HepG2 (cell line): ENCODE measurements around the gene TNN. TPM values are rescaled to one million over a fixed set of nuclear protein-coding genes. Genes with fewer than 3 reads are reported as not detected.

Source experiments
- ATAC-seq: fragments of 200-7000 bp; cut with Tn5 transposase; 3 replicates; pipeline ENCODE4 v1.9.1; 2020; ENCODE audit warnings: mild to moderate bottlenecking, moderate library complexity
- BruUV-seq: library from RNA; stranded (reverse); fragments of 400-500 nt; replicated peaks from 2 replicates; lab custom pipeline; 2021; lab: Mats Ljungman, UMichigan
- CTCF ChIA-PET: fragments of 300-600 bp; formaldehyde crosslinking; extraction: SDS; loops from one replicate; lab custom pipeline; 2021; ENCODE audit warnings: low total read pairs, inconsistent platforms, low intra/inter-chr PET ratio; lab: Yijun Ruan, JAX
- POLR2A ChIA-PET: fragments of 350-600 bp; sonication (Branson Sonifier 250); formaldehyde crosslinking; loops from one replicate; lab custom pipeline; 2020; ENCODE audit warnings: antibody characterized with exemption, inconsistent platforms; lab: Yijun Ruan, JAX
- DNase-seq: peaks from one replicate; pipeline ENCODE4 v3.0.0-alpha.2; 2015; ENCODE audit warnings: low spot score
- FAIRE-seq: peaks from 3 replicates; lab custom pipeline; 2011; peaks lifted over from hg19 to GRCh38; lab: Jason Lieb, UNC
- H2AFZ ChIP-seq: one replicate; pipeline ENCODE4 v1.6.1; 2011; ENCODE audit warnings: low read length, inconsistent platforms
- H3K27ac ChIP-seq: fragments of 300-600 bp; 3 replicates; pipeline ENCODE4 v1.8.0; 2011; ENCODE audit warnings: mixed run types, mild to moderate bottlenecking, mixed read lengths, low read length, inconsistent platforms; ENCODE audit not compliant: insufficient read depth; ENCODE audit errors: extremely low read length
- H3K27me3 ChIP-seq, 2 experiments: fragments of 200-600 bp in 1 of 2; 2 replicates in 1 of 2; 3 replicates in 1 of 2; pipeline versions ENCODE4 v1.6.0 to v1.8.0; 2011; ENCODE audit warnings: low read length in 2 of 2, mild to moderate bottlenecking in 2 of 2, moderate library complexity in 2 of 2, inconsistent platforms in 1 of 2; ENCODE audit not compliant: insufficient read depth in 2 of 2, control insufficient read depth in 1 of 2
- H3K36me3 ChIP-seq, 2 experiments: fragments of 200-600 bp in 1 of 2; replicated peaks in 1 of 2; 2 replicates in 1 of 2; 3 replicates in 1 of 2; pipeline versions ENCODE4 v1.5.1 to v1.8.0; 2011; ENCODE audit warnings: low read length in 2 of 2, inconsistent platforms in 1 of 2; ENCODE audit not compliant: insufficient read depth in 2 of 2, control insufficient read depth in 1 of 2
- H3K4me1 ChIP-seq: 2 replicates; pipeline ENCODE4 v1.5.1; 2012; ENCODE audit warnings: low read length, inconsistent platforms; ENCODE audit not compliant: insufficient read depth
- H3K4me2 ChIP-seq: 2 replicates; pipeline ENCODE4 v1.6.0; 2011; ENCODE audit warnings: low read depth, low read length, inconsistent platforms
- H3K4me3 ChIP-seq, 3 experiments: fragments of 200-600 bp in 1 of 3; sonication (generic), shearing (Covaris generic) in 1 of 3; replicated peaks in 1 of 3; 2 replicates each; pipeline ENCODE4 v1.5.1; 2011 to 2016; ENCODE audit warnings: low read length in 3 of 3, inconsistent platforms in 2 of 3, low read depth in 2 of 3, mild to moderate bottlenecking in 2 of 3, control low read depth in 1 of 3, mixed read lengths in 1 of 3; ENCODE audit not compliant: insufficient read depth in 1 of 3
- H3K79me2 ChIP-seq: one replicate; pipeline ENCODE4 v1.6.1; 2011; ENCODE audit warnings: low read length, inconsistent platforms; ENCODE audit not compliant: insufficient read depth
- H3K9ac ChIP-seq: 2 replicates; pipeline ENCODE4 v1.6.0; 2011; ENCODE audit warnings: mild to moderate bottlenecking, low read depth, low read length, inconsistent platforms; ENCODE audit not compliant: insufficient read depth
- H3K9me3 ChIP-seq: 2 replicates; pipeline ENCODE4 v1.5.1; 2012; ENCODE audit warnings: mild to moderate bottlenecking, low read length
- H4K20me1 ChIP-seq: 2 replicates; pipeline ENCODE4 v1.6.0; 2011; ENCODE audit warnings: inconsistent platforms, mild to moderate bottlenecking, low read length, moderate library complexity; ENCODE audit not compliant: insufficient read depth
- CAMTA2 ChIP-seq: sonication (generic); formaldehyde crosslinking; IDR thresholded peaks from 2 replicates; pipeline ENCODE4 v1.4.0; 2020; ENCODE audit warnings: mild to moderate bottlenecking, missing genetic modification reagents, borderline replicate concordance
- MAF1 ChIP-seq: sonication (generic); formaldehyde crosslinking; IDR thresholded peaks from 2 replicates; pipeline ENCODE4 v1.5.0; 2020; ENCODE audit warnings: missing genetic modification reagents, borderline replicate concordance
- MEIS1 ChIP-seq: sonication (generic); formaldehyde crosslinking; IDR thresholded peaks from 2 replicates; pipeline ENCODE4 v1.9.0; 2021; ENCODE audit warnings: mild to moderate bottlenecking, missing genetic modification reagents, moderate library complexity, borderline replicate concordance
- POLR2AphosphoS2 ChIP-seq: IDR thresholded peaks from 2 replicates; pipeline ENCODE4 v1.6.1; 2011; ENCODE audit warnings: low read depth, low read length, improper control_type of control experiment
- SATB2 ChIP-seq: sonication (generic); formaldehyde crosslinking; IDR thresholded peaks from 2 replicates; pipeline ENCODE4 v1.5.0; 2020; ENCODE audit warnings: missing genetic modification reagents
- U2AF1 ChIP-seq: fragments of 200-400 bp; formaldehyde crosslinking; optimal IDR thresholded peaks from 2 replicates; pipeline ENCODE3; 2017; ENCODE audit warnings: mild to moderate bottlenecking, low read depth, low read length
- ZNF30 ChIP-seq: sonication (generic); formaldehyde crosslinking; IDR thresholded peaks from 2 replicates; pipeline ENCODE4 v1.5.0; 2020; ENCODE audit warnings: mild to moderate bottlenecking, missing genetic modification reagents
- ZNF431 ChIP-seq: sonication (generic); formaldehyde crosslinking; IDR thresholded peaks from 2 replicates; pipeline ENCODE4 v1.9.0; 2022; ENCODE audit warnings: missing genetic modification reagents, low read depth, mild to moderate bottlenecking, borderline replicate concordance
- ZNF44 ChIP-seq: sonication (generic); formaldehyde crosslinking; IDR thresholded peaks from 2 replicates; pipeline ENCODE4 v1.5.1; 2020; ENCODE audit warnings: mild to moderate bottlenecking, missing genetic modification reagents
- ZNF773 ChIP-seq: sonication (generic); formaldehyde crosslinking; IDR thresholded peaks from 2 replicates; pipeline ENCODE4 v1.4.0; 2020; ENCODE audit warnings: missing genetic modification reagents, borderline replicate concordance
- ZNF790 ChIP-seq: sonication (generic); formaldehyde crosslinking; IDR thresholded peaks from 2 replicates; pipeline ENCODE4 v1.8.0; 2022; ENCODE audit warnings: missing genetic modification reagents, mild to moderate bottlenecking, borderline replicate concordance
- ZZZ3 ChIP-seq: sonication (generic); formaldehyde crosslinking; IDR thresholded peaks from 2 replicates; pipeline ENCODE4 v1.4.0; 2020; ENCODE audit warnings: missing genetic modification reagents, mild to moderate bottlenecking, borderline replicate concordance
- WGBS: methylation state at CpG from one replicate; pipeline ENCODE4 v1.1.6; 2017; ENCODE audit warnings: low lambda C conversion rate; 5-methylcytosine and 5-hydroxymethylcytosine counted together
- in situ Hi-C: cut with HindIII; loops from 2 replicates; pipeline ENCODE4 v1.10.0; 2017; ENCODE audit warnings: low pct_unique_long_range_greater_than_20kb; ENCODE audit not compliant: extremely low pct_ligation_motif_present
- intact Hi-C: fragments of 100-400 bp; cut with micrococcal nuclease; formaldehyde crosslinking; loops from one replicate; pipeline ENCODE4 v1.10.0; 2022; ENCODE audit not compliant: unreplicated experiment
- polyA plus RNA-seq, 8 experiments: library from polyadenylated mRNA; depleted of rRNA in 3 of 8; stranded (reverse) in 7 of 8; unstranded in 1 of 8; fragments of >200 nt; fragmentation: Illumina TruSeq in 4 of 8; extraction: Trizol in 4 of 8; gene quantifications; 2 replicates each; pipeline versions ENCODE4 v1.2.1 to v1.2.3, GENCODE V29; 2011 to 2016; ENCODE audit warnings: low read depth in 4 of 8, missing spikeins in 1 of 8, mixed read lengths in 1 of 8; ENCODE audit not compliant: insufficient read depth in 1 of 8
- total RNA-seq, 5 experiments: library from RNA; depleted of rRNA; stranded (reverse); fragments of >200 nt; fragmentation: Illumina TruSeq; extraction: Trizol; gene quantifications; 2 replicates each; pipeline ENCODE4 v1.2.3, GENCODE V29; 2016; ENCODE audit warnings: low read depth in 1 of 5
- TF ChIP-seq, protein P1 (sequence below): sonication (generic); formaldehyde crosslinking; IDR thresholded peaks from 2 replicates; pipeline ENCODE4 v1.4.0; 2020; ENCODE audit warnings: missing genetic modification reagents
- TF ChIP-seq, protein P2 (sequence below): sonication (generic); formaldehyde crosslinking; IDR thresholded peaks from 2 replicates; pipeline ENCODE4 v1.5.0; 2020; ENCODE audit warnings: missing genetic modification reagents

TNN gene
- total and polyA plus RNA-seq, 2 of the 13 experiments (the other 11 are each of a cell fraction or from before 2014, with no cell fraction given), result not detected

DNA sequence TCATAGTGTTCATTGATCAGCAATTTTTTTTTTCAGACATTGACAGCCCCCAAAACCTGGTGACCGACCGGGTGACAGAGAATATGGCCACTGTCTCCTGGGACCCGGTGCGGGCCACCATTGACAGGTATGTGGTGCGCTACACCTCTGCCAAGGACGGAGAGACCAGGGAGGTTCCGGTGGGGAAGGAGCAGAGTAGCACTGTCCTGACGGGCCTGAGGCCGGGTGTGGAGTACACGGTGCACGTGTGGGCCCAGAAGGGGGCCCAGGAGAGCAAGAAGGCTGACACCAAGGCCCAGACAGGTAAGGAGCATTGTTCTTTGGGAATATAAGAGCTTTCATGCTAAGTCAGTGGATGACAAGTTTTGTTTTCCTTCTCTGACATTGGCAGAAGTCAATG lies 49.3 kb downstream of the TNN start:
- FAIRE-seq, result no peak
- Histone ChIP-seq H3K27ac (no peak overlapping the region), H2AFZ (no peak overlapping the region)

DNA sequence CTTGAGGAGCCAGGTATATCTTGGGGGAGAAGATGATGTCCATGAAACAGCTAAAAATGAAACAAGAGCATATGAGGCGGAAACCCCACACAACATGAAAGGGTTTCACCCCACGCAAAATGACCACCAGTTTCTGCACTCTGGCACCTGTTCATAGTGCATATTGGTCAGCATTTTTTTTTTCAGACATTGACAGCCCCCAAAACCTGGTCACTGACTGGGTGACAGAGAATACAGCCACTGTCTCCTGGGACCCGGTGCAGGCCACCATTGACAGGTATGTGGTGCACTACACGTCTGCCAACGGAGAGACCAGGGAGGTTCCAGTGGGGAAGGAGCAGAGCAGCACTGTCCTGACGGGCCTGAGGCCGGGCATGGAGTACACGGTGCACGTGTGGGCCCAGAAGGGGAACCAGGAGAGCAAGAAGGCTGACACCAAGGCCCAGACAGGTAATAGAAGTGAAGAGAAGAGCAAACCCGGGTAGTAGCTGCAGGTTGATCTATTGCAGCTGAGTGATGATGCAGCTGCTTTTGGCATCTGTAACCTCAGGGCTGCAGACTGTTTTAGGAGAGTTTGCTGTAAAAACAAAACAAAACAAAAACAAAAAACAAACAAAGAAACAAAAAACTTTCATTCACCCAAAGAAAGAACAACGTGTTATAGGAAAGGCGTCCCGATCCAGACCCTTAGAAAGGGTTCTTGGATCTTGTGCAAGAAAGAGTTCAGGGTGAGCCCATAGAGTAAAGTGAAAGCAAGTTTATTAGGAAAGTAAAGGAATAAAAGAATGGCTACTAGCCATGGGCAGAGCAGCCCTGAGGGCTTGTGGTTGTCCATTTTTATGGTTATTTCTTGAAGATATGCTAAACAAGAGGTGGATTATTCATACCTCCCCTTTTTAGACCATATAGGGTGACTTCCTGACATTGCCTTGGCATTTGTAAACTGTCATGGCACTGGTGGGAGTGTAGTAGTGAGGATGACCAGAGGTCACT lies 51.0 kb downstream of the TNN start:
- no peak for DNase-seq
- no TSS peak for BruUV-seq
- POLR2A ChIA-PET, result no interaction called here
- TF ChIP-seq SATB2 (CRISPR knock-in tag) (no peak), U2AF1 (no peak), ZNF773 (no peak), ZNF431 (no peak), MEIS1 (CRISPR knock-in tag) (no peak), CAMTA2 (no peak), ZNF790 (CRISPR knock-in tag) (no peak), MAF1 (CRISPR knock-in tag) (no peak), ZZZ3 (CRISPR knock-in tag) (no peak)
- TF ChIP-seq, protein P1, sequence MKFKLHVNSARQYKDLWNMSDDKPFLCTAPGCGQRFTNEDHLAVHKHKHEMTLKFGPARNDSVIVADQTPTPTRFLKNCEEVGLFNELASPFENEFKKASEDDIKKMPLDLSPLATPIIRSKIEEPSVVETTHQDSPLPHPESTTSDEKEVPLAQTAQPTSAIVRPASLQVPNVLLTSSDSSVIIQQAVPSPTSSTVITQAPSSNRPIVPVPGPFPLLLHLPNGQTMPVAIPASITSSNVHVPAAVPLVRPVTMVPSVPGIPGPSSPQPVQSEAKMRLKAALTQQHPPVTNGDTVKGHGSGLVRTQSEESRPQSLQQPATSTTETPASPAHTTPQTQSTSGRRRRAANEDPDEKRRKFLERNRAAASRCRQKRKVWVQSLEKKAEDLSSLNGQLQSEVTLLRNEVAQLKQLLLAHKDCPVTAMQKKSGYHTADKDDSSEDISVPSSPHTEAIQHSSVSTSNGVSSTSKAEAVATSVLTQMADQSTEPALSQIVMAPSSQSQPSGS (CRISPR knock-in tag), result no peak
- TF ChIP-seq, protein P2, sequence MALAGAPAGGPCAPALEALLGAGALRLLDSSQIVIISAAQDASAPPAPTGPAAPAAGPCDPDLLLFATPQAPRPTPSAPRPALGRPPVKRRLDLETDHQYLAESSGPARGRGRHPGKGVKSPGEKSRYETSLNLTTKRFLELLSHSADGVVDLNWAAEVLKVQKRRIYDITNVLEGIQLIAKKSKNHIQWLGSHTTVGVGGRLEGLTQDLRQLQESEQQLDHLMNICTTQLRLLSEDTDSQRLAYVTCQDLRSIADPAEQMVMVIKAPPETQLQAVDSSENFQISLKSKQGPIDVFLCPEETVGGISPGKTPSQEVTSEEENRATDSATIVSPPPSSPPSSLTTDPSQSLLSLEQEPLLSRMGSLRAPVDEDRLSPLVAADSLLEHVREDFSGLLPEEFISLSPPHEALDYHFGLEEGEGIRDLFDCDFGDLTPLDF (CRISPR knock-in tag), result no peak

More for the DNA sequence above, 49.3 kb downstream of the TNN start:
- 47% methylated on average over 11 of the region's 11 CpGs for WGBS
- H3K4me2 ChIP-seq, result no peak overlapping the region
- DNase-seq (no peak), ATAC-seq (peak; percentile 54)
- BruUV-seq, result no TSS peak
- intact Hi-C loops (no loop called here), in situ Hi-C loops (loop anchor here (5.0 kb wide), 1 partner anchor 75 kb away; no protein-coding TSS in a partner anchor)
- H4K20me1 ChIP-seq, result no peaks in the 10 kb centered on the region
- H3K9ac ChIP-seq, result no peak overlapping the region
- no peak overlapping the region for H3K4me3 ChIP-seq
- H3K27me3 ChIP-seq, result no peaks in the 10 kb centered on the region
- no peaks in the 10 kb centered on the region for H3K4me1 ChIP-seq
- POLR2A ChIA-PET, result no interaction called here
- no peaks in the 10 kb centered on the region for H3K36me3 ChIP-seq
- no peak for TF ChIP-seq ZNF30 (CRISPR knock-in tag)
- TF ChIP-seq POLR2AphosphoS2, result no peak
- no peak for TF ChIP-seq ZNF44 (CRISPR knock-in tag)
- H3K9me3 ChIP-seq, result peaks cover 5% of the 10 kb centered on the region
- H3K79me2 ChIP-seq, result no peaks in the 10 kb centered on the region
- CTCF ChIA-PET, result no interaction called here

More for the DNA sequence above, 51.0 kb downstream of the TNN start:
- H3K27ac ChIP-seq, result no peak overlapping the region
- no peak overlapping the region for H3K4me2 ChIP-seq
- no peak overlapping the region for H3K4me3 ChIP-seq
- no peak overlapping the region for H3K9ac ChIP-seq
- ATAC-seq, result no peak
- intact Hi-C loops, result no loop called here
- H3K9me3 ChIP-seq, result no peaks in the 10 kb centered on the region
- no peaks in the 10 kb centered on the region for H4K20me1 ChIP-seq
- H3K27me3 ChIP-seq, result no peaks in the 10 kb centered on the region
- no peak overlapping the region for H2AFZ ChIP-seq
- H3K36me3 ChIP-seq, result no peaks in the 10 kb centered on the region
- in situ Hi-C loops, result loop anchor here (5.0 kb wide), 1 partner anchor 76 kb away; no protein-coding TSS in a partner anchor
- no peaks in the 10 kb centered on the region for H3K79me2 ChIP-seq
- FAIRE-seq, result no peak
- H3K4me1 ChIP-seq, result no peaks in the 10 kb centered on the region
- WGBS, result 17% methylated on average over 10 of the region's 13 CpGs
- CTCF ChIA-PET, result no interaction called here
